Kidney tubule cell (primary cell): Measurements from ENCODE around the gene IMP3.

Source experiments
- DNase-seq: peaks from one replicate; pipeline ENCODE4 v3.0.0-alpha.2; 2018; ENCODE audit warnings: low spot score

The IMP3 gene

DNA sequence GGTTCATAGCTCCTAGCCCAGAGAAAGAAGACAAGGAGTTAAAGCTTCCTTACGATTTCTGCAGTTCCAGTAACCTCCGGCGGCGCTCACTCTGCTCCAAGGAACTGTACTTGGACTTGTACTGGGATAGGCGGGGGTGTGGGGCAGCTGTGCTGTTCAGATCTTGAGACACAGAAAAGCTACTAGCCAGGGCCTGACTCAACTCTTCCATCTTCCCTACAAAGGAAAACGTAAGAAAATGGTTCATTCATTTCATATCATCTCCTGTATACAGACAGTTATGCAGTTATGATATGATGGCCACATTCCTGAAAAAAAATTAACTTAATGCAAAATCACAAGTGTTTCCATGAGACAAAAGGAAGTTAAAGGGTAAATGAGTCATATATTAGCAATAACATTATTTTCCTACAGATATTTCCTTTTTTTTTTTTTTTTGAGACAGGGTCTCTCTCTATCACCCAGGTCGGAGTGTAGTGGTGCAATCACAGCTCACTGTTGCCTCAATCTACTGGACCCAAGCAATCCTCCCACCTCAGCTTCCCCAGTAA, 19.1 kb downstream of the IMP3 start:
- DNase-seq: peak; percentile 25

DNA sequence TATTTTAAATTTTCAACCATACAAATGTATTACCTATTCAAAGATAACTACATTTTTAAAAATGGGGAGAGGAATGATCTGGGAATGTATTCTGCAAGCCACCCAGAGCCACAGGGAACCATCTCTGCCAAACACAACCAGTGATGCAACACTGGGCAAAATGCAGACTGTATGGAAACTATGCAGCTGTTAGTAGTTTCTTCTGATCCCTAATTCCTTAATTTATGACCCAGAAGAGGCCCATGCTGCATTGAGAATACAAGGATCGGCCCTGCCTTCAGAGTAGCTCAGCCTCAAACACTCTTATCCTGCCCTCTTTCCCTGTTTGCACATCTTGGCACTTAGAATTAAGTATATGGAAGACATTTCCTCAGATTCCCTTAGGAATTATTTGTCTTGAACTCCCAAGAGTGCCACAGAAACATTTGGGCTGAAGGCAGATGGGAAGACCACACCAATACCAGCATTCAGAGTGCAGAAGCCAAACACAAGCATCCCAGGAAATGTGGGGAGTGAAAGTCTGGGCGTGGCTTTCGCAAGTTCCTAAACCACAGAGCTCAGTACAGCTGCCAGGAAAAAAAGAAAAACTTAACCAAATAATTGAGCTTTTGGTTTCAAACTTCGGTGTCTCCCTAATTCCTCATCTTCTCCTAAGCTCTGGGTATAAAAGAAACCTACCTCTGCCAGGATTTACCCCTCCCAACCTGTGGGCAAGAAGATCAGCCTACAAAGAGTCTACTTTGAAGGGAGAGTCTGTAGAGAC, 19.8 kb downstream of the IMP3 start:
- DNase-seq: no peak

DNA sequence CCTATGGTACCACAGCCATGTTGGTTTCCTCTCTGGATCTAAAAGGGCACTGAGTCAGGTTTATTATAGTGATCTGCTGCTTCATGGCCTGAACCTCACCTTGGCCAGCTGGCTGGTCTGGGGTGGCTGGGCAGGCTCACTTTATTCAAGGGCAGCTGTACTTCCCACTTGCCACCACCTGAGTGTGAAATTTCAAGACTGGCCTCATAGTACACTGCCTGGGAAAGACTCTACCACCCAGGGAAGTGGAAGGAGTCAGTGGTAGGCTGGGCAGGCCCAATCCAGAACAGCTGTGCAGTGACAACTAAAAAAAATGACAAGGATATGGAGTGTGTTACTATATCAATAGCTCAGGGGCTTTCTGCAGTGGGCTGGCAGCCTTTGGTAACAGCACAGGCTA, 23.3 kb downstream of the IMP3 start:
- DNase-seq: no peak

DNA sequence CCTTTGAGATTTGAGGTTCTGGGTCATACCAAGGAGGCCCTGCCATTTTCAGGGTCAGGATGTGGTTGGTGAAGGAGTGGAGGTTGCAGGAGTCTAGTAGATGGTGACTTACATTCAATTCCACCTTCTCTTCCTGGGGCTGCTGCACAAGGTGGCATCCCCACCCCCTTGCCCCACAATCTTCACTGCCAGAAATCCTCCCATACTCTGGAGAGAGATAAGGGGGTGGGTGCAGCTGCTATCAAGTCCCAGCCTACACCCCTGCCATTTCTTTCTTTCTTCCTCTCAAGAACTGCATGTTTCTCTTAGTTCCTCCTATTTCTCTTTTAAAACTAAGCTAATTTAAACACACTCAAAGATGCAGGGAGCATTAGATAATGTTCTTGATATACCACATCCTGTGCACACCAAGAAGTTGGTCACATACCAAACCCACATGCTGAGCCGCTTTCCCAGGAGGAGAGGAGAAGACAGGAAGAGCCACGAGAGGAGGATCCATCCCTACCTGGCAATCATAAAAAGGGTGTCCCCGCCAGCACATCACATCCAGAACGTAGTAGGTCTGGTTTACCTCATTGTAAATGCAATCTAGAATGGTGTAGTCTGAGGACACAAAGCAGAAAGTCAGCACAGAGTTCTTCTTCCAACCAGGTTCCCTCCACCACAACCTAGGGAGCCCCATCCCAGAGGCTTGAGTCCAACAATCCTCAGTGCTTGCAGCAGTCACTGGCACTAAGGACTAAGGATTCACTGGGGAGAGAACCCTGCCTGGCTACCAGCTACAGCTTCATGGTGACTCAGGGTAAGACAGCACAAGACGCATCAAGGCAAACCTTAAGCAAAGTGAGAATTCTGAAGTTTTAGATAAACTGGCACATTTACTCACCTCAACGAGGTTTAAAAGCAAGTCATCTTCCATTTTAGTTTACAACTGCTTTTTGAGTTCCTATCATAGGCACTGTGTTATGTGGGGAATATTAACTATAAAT, 33.0 kb downstream of the IMP3 start:
- peak; percentile 22 for DNase-seq

DNA sequence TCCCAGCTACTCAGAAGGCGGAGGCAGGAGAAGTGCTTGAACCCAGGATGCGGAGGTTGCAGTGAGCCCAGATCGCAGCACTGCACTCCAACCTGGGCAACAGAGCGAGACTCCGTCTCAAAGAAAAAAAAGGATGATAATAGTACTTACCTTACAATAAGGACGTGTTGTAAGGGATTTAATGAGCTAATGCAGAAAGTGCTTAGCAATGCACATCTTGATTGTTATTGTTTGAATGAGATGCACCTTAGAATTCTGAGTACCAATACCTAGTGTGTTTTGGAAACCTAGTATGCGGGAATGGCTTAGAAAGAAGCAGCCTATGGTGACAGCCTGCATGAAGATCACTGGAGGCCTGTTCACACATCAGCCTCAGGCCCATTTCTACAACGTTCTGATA, 34.0 kb downstream of the IMP3 start:
- no peak for DNase-seq

DNA sequence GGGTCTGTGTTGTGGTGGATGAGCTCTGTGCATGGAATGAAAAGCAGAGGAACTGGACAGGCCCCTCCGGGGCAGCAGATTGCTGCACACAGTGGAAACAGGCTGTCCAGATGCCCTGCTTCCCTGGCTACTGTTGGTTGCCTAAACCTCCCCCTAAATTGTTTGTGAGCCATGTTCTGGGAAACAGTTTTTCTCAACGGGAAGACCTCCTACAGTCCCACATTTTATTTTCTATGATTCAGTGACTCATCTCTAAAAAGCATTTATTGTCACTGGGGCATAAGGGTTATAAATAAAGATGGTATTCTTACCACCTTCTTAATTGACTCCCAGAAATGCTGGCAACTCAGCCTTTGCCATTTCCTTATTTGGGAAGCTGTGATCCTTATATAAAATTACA, 40.6 kb downstream of the IMP3 start:
- no peak for DNase-seq

DNA sequence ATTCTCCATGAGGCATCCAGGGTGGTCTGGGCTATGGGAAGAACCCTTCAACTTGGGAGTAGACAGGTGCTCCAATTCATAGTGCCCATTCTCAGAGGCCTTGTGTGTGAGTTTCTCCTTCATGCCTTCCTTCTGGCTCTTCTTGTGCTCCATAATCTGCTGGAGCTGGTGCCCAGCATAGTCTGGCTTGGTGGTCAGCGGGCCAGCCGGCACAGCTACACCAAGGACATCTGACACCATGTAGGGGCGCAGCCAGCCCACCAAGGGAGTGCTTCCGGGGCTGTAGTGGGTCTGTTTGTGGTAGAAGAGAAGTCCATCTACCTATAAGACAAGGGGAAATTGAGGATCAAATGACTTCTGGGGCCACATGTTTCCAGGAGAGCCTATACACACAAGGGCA, 41.7 kb downstream of the IMP3 start:
- DNase-seq: no peak

DNA sequence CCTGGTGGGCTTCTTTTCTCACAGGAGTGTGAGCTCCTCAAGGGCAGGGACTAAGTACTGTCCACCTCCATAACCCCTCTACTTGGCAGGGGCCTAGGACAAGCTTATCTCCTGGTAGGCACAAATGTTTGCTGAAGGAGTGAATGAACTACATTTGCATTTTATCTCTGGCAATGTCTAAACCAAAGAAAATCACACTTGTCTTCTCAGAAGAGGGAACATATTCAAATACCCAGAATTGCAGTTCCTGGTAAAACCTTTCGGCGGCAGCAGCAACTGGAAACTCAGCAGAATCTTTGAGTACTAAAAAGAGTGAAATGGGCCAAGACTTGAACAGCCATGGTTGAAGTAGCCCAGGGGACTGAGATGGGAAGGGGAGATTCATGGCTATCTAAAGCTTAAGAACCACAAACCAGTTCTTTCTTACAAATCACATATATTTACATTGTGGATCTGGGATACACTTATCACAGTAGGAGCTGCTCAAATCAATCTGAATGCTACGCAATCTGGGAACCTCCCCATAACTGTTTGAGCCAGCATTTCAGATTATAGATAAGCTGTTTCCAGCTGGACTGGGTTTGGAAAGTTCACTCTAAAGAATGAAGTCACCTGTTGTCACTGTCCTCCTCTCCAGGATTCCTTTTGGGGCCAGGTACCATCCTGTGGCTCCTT, 42.2 kb downstream of the IMP3 start:
- no peak for DNase-seq

DNA sequence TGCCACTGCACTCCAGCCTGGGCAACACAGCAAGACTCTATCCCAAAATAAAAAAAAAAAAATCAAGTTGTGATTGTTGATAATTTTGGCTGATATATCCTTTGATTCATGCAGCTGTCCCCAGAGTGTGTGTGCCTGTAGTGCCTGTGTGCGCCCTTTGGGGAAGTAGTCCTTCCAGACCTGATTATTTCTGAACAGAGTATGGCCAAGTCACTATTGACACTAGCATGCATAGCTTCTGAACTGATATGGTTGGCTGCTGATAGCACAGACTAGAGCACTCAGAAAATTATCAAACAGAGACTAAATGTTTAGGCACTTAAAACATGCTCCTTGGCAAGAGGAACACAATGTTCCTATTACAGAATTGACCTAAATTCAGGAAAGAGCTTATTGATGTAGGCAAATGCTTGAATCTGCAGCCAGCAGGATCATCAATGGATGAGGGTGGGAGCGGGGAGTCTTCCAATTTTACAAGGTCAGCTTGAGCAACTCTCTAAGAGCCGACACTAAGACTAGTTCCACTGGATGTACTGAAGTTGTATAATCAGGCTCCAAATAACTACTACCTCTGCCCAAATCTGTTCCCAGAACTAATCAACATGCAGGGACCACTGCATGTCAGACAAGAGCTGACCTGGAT, 43.2 kb downstream of the IMP3 start:
- DNase-seq: no peak

DNA sequence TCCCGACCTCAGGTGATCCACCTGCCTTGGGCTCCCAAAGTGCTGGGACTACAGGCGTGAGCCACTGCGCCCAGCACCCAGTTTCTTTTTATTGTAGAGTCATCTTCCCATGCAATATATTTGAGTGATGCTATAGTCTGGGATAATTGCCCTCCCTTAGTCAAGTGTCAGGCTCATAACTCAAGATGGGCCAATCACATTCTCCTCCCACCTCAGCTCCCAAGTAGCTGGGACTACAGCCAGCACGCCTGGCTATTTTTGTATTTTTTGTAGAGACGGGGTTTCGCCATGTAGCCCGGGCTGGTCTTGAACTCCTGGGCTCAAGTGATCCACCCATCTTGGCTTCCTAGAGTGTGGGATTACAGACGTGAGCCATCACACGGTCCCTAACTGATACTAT, 45.7 kb downstream of the IMP3 start:
- DNase-seq: no peak

DNA sequence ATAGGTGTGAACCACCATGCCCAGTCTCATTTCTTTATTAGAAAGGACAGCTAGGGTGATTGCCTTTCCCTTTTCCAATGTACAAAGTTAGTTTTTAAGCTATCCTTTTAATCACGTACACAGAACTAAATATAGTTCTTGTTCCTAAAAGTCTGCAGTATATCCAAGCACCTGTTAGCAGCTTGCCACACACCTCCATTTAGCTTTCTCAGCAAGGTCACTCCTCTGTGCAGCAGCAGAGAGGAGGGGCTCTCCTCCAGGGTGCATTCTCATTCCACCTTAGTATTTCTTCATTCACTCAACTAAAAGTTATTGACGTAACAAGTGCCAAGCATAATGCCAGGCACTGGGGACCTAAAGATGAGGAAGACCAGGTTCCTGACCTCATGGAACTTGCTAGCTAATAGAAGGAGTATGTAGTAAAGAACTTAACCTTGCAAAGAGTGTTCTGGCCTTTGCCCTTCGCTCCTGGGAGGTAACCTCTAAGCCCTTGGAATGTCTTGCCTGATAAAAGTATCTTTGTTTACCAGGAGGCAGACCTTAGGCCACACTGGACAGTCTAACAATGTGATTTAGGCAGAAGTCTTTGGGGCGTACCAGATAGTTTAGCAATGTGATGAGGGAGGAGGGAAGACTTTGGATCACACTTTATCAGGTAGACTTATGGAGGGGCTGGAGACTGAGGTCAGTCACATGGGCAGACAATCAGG, 48.2 kb downstream of the IMP3 start:
- DNase-seq: no peak

DNA sequence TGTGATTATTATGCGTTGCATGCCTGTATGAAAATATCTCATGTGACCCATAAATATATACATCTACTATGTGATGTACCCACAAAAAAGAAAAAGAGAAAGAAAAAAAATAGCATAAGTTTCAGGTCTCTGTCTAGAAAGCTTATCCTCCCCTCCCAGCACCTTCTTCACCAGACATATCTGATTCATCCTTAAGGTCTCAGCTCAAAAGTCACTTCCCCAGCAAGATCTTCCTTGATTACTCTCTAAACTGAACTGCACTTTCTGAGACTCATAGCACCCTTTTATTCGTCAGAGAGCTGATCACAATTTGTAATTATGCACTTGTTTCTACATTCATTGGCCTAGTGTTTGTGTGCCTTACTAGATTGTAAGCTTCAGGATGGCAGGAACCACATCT, 49.8 kb downstream of the IMP3 start:
- no peak for DNase-seq
